SK-N-SH (cell line): Measurements from ENCODE around the gene ZNF365. TPM values are rescaled to one million over a fixed set of nuclear protein-coding genes. Genes with fewer than 3 reads are reported as not detected.
A peak's percentile ranks its signal among the peaks of the same experiment; 100 is the strongest.

Source experiments
- CTCF ChIA-PET: fragments of 300-600, 350-600 bp; formaldehyde crosslinking; extraction: SDS; loops from one replicate; lab custom pipeline; 2021; lab: Yijun Ruan, JAX
- POLR2A ChIA-PET: fragments of 350-600 bp; sonication (Branson Sonifier 250); formaldehyde crosslinking; extraction: SDS; loops from one replicate; lab custom pipeline; 2020; ENCODE audit warnings: antibody characterized with exemption, inconsistent platforms; lab: Yijun Ruan, JAX
- DNase-seq: peaks from one replicate; pipeline ENCODE4 v3.0.0; 2012
- H2AFZ ChIP-seq: fragments of 200-600 bp; sonication (generic); 2 replicates; pipeline ENCODE4 v1.8.1; 2016; ENCODE audit warnings: antibody characterized with exemption, mild to moderate bottlenecking, low read depth
- H3F3A ChIP-seq: fragments of 200-600 bp; sonication (generic); replicated peaks from 2 replicates; pipeline ENCODE3; 2016; ENCODE audit warnings: antibody characterized with exemption, mild to moderate bottlenecking; ENCODE audit not compliant: insufficient read depth
- H3K27ac ChIP-seq, 2 experiments: fragments of 200-500 bp in 1 of 2; fragments of 200-600 bp in 1 of 2; sonication (Bioruptor generic) in 1 of 2; sonication (generic), shearing (Covaris generic) in 1 of 2; 2 replicates each; pipeline versions ENCODE4 v1.5.1 to v1.6.1; 2014 to 2016; ENCODE audit warnings: low read depth in 2 of 2, inconsistent platforms in 1 of 2, low read length in 1 of 2, mild to moderate bottlenecking in 1 of 2, mixed read lengths in 1 of 2
- H3K27me3 ChIP-seq: fragments of 200-600 bp; sonication (generic), shearing (Covaris generic); 2 replicates; pipeline ENCODE4 v1.6.1; 2016; ENCODE audit warnings: mixed run types; ENCODE audit not compliant: insufficient read depth
- H3K36me3 ChIP-seq, 2 experiments: fragments of 200-500 bp in 1 of 2; fragments of 200-600 bp in 1 of 2; sonication (Bioruptor generic) in 1 of 2; sonication (generic) in 1 of 2; replicated peaks in 1 of 2; 2 replicates each; pipeline versions ENCODE3 to v1.5.1; 2014 to 2016; ENCODE audit warnings: low read length in 1 of 2, mild to moderate bottlenecking in 1 of 2; ENCODE audit not compliant: insufficient read depth in 2 of 2, control insufficient read depth in 1 of 2
- H3K4me1 ChIP-seq, 2 experiments: fragments of 200-500 bp in 1 of 2; fragments of 200-600 bp in 1 of 2; sonication (Bioruptor generic) in 1 of 2; sonication (generic), shearing (Covaris generic) in 1 of 2; 2 replicates each; pipeline versions ENCODE4 v1.5.1 to v1.6.1; 2014 to 2016; ENCODE audit warnings: low read depth in 1 of 2, low read length in 1 of 2, mixed run types in 1 of 2; ENCODE audit not compliant: insufficient read depth in 2 of 2, control insufficient read depth in 1 of 2
- H3K4me2 ChIP-seq: fragments of 200-600 bp; sonication (generic), shearing (Covaris generic); 2 replicates; pipeline ENCODE4 v1.6.1; 2017; ENCODE audit warnings: mixed run types
- H3K4me3 ChIP-seq, 2 experiments: fragments of 200-500 bp in 1 of 2; fragments of 200-600 bp in 1 of 2; sonication (Bioruptor generic) in 1 of 2; sonication (generic), shearing (Covaris generic) in 1 of 2; 2 replicates each; pipeline versions ENCODE4 v1.5.1 to v1.8.1; 2014 to 2016; ENCODE audit warnings: low read depth in 2 of 2, inconsistent platforms in 1 of 2, low read length in 1 of 2, mild to moderate bottlenecking in 1 of 2, mixed read lengths in 1 of 2, moderate library complexity in 1 of 2
- H3K79me2 ChIP-seq: fragments of 200-600 bp; sonication (generic); 2 replicates; pipeline ENCODE4 v1.8.1; 2017; ENCODE audit warnings: mild to moderate bottlenecking; ENCODE audit not compliant: insufficient read depth
- H3K9ac ChIP-seq: fragments of 200-600 bp; sonication (generic); 2 replicates; pipeline ENCODE4 v1.6.1; 2017; ENCODE audit warnings: mixed run types
- H3K9me2 ChIP-seq: fragments of 200-600 bp; sonication (generic); 2 replicates; pipeline ENCODE4 v1.6.1; 2017; ENCODE audit warnings: mixed run types
- H3K9me3 ChIP-seq: fragments of 200-600 bp; sonication (generic); 2 replicates; pipeline ENCODE4 v1.6.1; 2017; ENCODE audit warnings: mixed run types, mild to moderate bottlenecking, moderate library complexity
- H4K20me1 ChIP-seq: fragments of 200-600 bp; sonication (generic); 2 replicates; pipeline ENCODE4 v1.6.1; 2017; ENCODE audit warnings: mild to moderate bottlenecking, mixed run types; ENCODE audit not compliant: insufficient read depth
- FOSL2 ChIP-seq: IDR thresholded peaks from 2 replicates; pipeline ENCODE4 v1.4.0; 2012; ENCODE audit warnings: low read depth, mild to moderate bottlenecking, moderate library complexity, borderline replicate concordance
- RFX5 ChIP-seq: IDR thresholded peaks from 2 replicates; pipeline ENCODE4 v1.6.1; 2012; ENCODE audit warnings: mild to moderate bottlenecking, improper control_type of control experiment, low read length
- TEAD4 ChIP-seq: IDR thresholded peaks from 2 replicates; pipeline ENCODE4 v1.4.0; 2012; ENCODE audit warnings: mild to moderate bottlenecking, borderline replicate concordance; ENCODE audit not compliant: insufficient read depth
- WGBS: methylation state at CpG from one replicate; pipeline ENCODE4 v1.1.6; 2017; ENCODE audit warnings: low lambda C conversion rate; 5-methylcytosine and 5-hydroxymethylcytosine counted together
- polyA plus RNA-seq, 3 experiments: library from polyadenylated mRNA; depleted of rRNA; stranded (reverse); fragments of >200 nt; gene quantifications; 2 replicates each; pipeline ENCODE4 v1.2.3, GENCODE V29; 2012
- TF ChIP-seq, protein P1 (sequence below): fragments of 200-600 bp; sonication (generic); IDR thresholded peaks from 2 replicates; pipeline ENCODE4 v1.6.1; 2017; ENCODE audit warnings: antibody characterized with exemption, mild to moderate bottlenecking, moderate library complexity
- TF ChIP-seq, protein P2 (sequence below): fragments of 150-350 bp; IDR thresholded peaks from 2 replicates; pipeline ENCODE4 v1.6.1; 2016; ENCODE audit warnings: mild to moderate bottlenecking, low read depth, low read length

Gene ZNF365
- polyA plus RNA-seq, 1 of the 3 experiments (the other 2 are of a cell fraction): 4.5 TPM

DNA sequence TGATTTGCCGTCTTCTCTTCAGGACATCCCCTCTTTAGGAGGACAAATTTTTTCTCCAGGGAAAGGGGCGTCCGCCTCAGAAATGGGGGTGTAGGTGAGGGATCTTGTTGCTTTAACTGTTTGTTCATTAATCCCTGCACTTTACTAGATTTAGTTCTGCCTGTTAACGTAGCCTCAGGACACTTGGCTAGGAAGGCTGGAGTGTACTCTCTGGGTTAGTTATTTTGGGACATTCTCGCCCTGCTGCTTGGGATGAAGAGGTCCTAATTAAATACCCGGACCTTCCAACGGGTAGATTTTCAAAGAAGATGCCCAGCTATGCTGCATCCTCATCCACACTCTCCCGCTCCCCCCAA lies 552 bp upstream of the ZNF365 start:
- ChIA-PET CTCF (interaction anchor here (1.1 to 1.3 kb wide), 2 partner anchors 105 to 335 kb away, joined by 3 to 5 read pairs; partner anchors contain the start of gene RTKN2), POLR2A (interaction anchor here (0.6 to 3.0 kb wide), 2 partner anchors 34 to 105 kb away, joined by 3 to 7 read pairs; partner anchors contain the start of gene RTKN2)
- peak overlapping the region; percentile 70 for H3K9ac ChIP-seq
- no peak for DNase-seq
- H3K4me2 ChIP-seq: peak overlapping the region; percentile 93
- peaks cover 0 to 8% of the 10 kb centered on the region in 2 experiments for H3K36me3 ChIP-seq
- no peaks in the 10 kb centered on the region for H3K9me3 ChIP-seq
- no peaks in the 10 kb centered on the region for H3K9me2 ChIP-seq
- peaks cover 11% of the 10 kb centered on the region for H3K79me2 ChIP-seq
- peak overlapping the region; percentile 69 to 78 for H3K4me3 ChIP-seq
- TF ChIP-seq, protein P1, sequence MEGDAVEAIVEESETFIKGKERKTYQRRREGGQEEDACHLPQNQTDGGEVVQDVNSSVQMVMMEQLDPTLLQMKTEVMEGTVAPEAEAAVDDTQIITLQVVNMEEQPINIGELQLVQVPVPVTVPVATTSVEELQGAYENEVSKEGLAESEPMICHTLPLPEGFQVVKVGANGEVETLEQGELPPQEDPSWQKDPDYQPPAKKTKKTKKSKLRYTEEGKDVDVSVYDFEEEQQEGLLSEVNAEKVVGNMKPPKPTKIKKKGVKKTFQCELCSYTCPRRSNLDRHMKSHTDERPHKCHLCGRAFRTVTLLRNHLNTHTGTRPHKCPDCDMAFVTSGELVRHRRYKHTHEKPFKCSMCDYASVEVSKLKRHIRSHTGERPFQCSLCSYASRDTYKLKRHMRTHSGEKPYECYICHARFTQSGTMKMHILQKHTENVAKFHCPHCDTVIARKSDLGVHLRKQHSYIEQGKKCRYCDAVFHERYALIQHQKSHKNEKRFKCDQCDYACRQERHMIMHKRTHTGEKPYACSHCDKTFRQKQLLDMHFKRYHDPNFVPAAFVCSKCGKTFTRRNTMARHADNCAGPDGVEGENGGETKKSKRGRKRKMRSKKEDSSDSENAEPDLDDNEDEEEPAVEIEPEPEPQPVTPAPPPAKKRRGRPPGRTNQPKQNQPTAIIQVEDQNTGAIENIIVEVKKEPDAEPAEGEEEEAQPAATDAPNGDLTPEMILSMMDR: no peak
- 0 out of 2 replicates have a peak, but pooled peaks have one; percentile 3 for TF ChIP-seq TEAD4
- H3K27me3 ChIP-seq: no peaks in the 10 kb centered on the region
- peak overlapping the region; percentile 66 for H2AFZ ChIP-seq
- no peaks in the 10 kb centered on the region for H4K20me1 ChIP-seq
- WGBS: 25% methylated on average over 7 of the region's 8 CpGs
- H3K27ac ChIP-seq: peak overlapping the region; percentile 33 to 65; a peak in 3 of 4 replicates
- peaks cover 23% of the 10 kb centered on the region for H3F3A ChIP-seq
- H3K4me1 ChIP-seq: peaks cover 8 to 10% of the 10 kb centered on the region in 2 experiments; a peak in 3 of 4 replicates

DNA sequence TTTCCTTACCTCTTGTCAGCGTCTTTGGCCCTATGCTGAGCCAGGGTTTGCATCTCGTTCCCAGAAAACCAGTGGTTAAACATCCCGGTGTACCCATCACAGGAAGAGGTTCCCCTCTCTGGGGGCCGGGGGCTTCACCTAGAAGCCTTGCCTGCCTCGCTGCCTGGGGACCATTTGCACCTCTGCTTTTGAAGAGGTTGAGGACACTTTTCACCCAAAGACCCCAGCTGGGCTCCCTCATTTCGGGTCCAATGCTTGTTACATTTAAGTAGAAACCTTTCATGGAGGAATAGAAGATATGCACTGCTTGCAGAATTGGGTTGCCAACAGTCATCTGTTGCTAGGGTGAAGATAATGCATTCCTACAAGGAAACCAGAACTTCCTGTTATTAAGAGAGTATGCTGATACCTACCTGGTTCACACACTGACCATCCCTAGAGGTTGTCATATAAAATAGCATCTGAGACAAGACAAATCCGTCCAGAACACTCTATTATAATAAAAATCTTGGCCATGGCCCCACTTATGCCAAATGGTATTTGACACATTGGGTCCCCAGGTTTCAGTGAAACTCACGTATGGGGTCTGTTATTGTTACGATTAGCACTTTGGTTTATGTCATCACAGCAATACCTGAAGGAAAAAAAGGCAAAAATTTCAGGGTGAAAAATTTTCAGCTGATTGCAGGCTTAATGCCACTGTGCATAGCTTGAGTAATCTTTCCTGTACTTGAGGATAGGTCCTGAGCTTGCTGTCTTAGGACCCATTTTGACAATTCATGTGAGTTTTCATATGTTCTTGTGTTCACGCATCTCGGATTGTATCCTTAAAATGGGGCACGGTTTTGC lies 917 bp downstream of the ZNF365 start:
- H3K79me2 ChIP-seq: peaks cover 16% of the 10 kb centered on the region
- H3K4me3 ChIP-seq: peak overlapping the region; percentile 69 to 78
- POLR2A ChIA-PET: interaction anchor here (0.6 to 3.0 kb wide), 2 partner anchors 107 to 476 kb away, joined by 4 to 7 read pairs; partner anchors contain the start of gene RTKN2

More for the DNA sequence above, 917 bp downstream of the ZNF365 start:
- peak overlapping the region; percentile 93 for H3K4me2 ChIP-seq
- peak overlapping the region; percentile 70 for H3K9ac ChIP-seq
- no peaks in the 10 kb centered on the region for H3K9me3 ChIP-seq
- no peaks in the 10 kb centered on the region for H3K27me3 ChIP-seq
- peaks cover 35% of the 10 kb centered on the region for H3F3A ChIP-seq
- H3K36me3 ChIP-seq: peaks cover 0 to 8% of the 10 kb centered on the region in 2 experiments
- CTCF ChIA-PET: interaction anchor here (1.3 to 1.8 kb wide), 3 partner anchors 110 to 782 kb away, joined by 3 to 7 read pairs (median 4); no protein-coding TSS in a partner anchor
- peak; percentile 41 for DNase-seq
- peaks cover 10 to 14% of the 10 kb centered on the region in 2 experiments for H3K4me1 ChIP-seq
- peak overlapping the region; percentile 28 to 65; a peak in 3 of 4 replicates for H3K27ac ChIP-seq
- H3K9me2 ChIP-seq: no peaks in the 10 kb centered on the region
- no peaks in the 10 kb centered on the region for H4K20me1 ChIP-seq
- WGBS: 74% methylated on average over 12 of the region's 12 CpGs
- TF ChIP-seq FOSL2 (no peak), RFX5 (peak; percentile 98)
- TF ChIP-seq, protein P2, sequence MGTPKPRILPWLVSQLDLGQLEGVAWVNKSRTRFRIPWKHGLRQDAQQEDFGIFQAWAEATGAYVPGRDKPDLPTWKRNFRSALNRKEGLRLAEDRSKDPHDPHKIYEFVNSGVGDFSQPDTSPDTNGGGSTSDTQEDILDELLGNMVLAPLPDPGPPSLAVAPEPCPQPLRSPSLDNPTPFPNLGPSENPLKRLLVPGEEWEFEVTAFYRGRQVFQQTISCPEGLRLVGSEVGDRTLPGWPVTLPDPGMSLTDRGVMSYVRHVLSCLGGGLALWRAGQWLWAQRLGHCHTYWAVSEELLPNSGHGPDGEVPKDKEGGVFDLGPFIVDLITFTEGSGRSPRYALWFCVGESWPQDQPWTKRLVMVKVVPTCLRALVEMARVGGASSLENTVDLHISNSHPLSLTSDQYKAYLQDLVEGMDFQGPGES: no peak
- H2AFZ ChIP-seq: peak overlapping the region; percentile 66
